ENCODE results near the gene CALML4. TPM values are rescaled to one million over a fixed set of nuclear protein-coding genes. Genes with fewer than 3 reads are reported as not detected.
A peak's percentile ranks its signal among the peaks of the same experiment; 100 is the strongest.
"Not testable (repeated sequence)": the region's sequence is repeated elsewhere in the genome, so short reads cannot be mapped to it uniquely, and the experiment has no call there.

CALML4 gene
- 0.58 and 1.7 TPM in 2 replicates for total RNA-seq (2014; rRNA removed; shearing (Covaris generic))

- DNase-seq (ENCODE audit: low spot score): no peak
Measured at GRCh38 chr15:68204776-68205557, at the start of gene CALML4. CALML4 (minus strand) TSS chr15:68205332; CDS start chr15:68205247, 85 bp downstream.

DNA sequence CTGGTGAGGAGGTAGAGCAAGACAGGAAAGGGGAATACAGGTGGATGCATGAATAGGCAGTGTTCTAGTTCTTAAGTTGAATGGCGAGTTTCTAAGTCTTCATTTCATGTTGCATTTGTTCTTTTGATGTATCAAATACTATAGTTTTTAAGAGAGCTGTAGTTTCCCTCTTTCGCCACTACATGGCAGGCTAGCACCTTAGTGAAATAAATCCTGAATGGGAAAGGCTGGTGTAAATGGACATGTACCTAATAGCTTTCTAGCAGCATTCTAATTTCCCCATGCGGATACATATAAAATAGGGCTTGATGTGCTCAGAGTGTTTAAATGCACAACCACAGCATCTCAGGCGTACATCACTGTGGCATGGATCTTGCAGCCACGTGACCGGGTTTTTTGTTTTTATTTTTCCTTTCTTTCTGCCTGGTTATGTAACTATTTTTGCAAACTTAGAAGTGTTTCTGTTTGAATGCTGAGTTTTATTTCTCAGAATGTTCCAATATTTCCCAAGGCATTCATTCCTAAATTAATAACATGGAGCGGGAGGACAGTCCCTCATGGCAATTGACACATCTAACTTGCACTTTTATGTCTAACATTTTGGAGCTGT lies 47.9 kb upstream of the CALML4 start:
- DNase-seq (ENCODE audit: low spot score): peak; percentile 78

DNA sequence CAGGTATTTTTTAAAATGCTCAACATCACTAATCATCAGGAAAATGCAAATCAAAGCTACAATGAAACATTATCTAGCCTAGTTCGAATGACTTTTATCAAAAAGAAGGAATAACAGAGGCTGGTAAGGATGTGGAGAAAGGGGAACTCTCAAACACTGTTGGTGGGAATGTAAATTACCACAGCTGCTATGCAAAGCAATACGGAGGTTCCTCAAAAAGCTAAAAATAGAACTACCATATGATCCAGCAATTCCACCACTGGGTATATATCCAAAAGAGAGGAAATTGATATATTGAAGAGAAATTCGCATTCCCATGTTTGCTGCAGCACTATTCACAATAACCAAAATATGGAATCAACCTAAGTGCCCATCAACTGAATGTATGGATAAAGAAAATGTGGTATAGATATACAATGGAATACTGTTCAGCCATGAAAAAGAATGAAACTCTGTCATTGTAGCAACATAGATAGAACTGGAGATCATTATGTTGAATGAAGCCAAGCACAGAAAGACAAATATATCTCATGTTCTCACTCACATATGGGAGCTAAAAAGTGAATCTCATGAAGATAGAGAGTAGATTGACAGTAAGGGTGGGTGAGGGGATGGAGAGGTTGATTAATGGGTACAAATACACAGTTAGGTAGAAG lies 44.1 kb upstream of the CALML4 start:
- DNase-seq (ENCODE audit: low spot score): no peak

DNA sequence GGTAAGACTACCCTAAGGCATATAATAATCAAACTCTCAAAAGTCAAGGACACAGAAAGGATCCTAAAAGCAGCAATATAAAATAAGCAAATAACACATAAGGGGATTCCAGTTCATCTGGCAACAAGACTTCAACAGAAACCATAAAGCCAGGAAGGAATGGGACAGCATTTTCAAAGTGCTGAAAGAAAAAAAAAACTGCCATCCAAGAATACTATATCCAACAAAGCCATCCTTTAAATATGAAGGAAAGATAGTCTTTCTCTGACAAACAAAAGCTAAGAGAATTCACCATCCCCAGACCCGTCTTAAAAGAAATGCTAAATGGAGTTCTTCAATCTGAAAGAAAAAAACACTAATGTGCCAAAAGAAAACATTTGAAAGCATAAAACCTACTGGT lies 39.1 kb upstream of the CALML4 start:
- no peak for DNase-seq (ENCODE audit: low spot score)

GRCh38 chr15:68241088-68241935 lies 36.2 kb upstream of the CALML4 start:
- no peak for DNase-seq (ENCODE audit: low spot score)

DNA sequence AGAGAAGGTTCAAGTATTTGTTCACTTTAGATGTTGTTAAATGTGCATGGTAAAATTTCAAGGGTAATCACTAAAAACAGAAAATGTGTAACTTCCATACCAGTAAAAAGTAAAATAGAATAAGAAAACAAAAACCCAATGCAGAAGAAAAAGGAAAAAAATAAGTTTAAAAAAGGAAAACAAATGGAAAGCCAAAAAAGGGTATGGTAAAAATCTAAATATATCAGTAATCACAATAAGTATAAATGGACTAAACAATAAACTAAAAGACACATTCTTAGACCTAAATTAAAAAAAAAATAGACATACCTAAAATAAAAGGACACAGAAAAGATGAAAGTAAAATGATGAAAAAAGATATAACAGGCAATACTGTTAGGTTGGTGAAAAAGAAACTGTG lies 33.9 kb upstream of the CALML4 start:
- no peak for DNase-seq (ENCODE audit: low spot score)

- DNase-seq (ENCODE audit: low spot score): no peak
Measured at GRCh38 chr15:68235022-68235421, 29.9 kb upstream of the CALML4 start.

- DNase-seq (ENCODE audit: low spot score): not testable (repeated sequence)
Measured at GRCh38 chr15:68234520-68234919, 29.4 kb upstream of the CALML4 start.

DNA sequence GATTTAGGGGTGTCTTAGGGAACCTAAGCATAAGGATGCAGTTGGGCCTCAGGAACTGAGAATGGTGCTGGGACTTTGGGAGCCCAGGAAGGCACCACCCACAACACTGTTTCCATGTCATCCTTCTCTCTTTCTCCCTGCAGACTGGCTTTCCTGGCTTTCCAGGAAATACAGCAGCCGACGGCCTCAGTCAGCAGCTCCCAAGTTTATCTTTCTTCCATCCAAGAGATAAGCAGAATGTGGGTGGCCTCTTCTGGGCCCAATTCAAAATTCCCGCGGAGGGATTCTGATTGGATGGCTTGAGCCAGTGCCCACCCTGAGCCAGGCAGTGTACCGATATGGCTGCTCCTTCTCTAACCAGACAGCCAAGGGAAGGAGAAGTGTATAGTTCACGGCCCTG lies 28.9 kb upstream of the CALML4 start:
- DNase-seq (ENCODE audit: low spot score): no peak

- DNase-seq (ENCODE audit: low spot score): no peak
Measured at GRCh38 chr15:68232937-68233336, 27.8 kb upstream of the CALML4 start.

- no peak for DNase-seq (ENCODE audit: low spot score)
Measured at GRCh38 chr15:68232449-68232848, 27.3 kb upstream of the CALML4 start.

DNA sequence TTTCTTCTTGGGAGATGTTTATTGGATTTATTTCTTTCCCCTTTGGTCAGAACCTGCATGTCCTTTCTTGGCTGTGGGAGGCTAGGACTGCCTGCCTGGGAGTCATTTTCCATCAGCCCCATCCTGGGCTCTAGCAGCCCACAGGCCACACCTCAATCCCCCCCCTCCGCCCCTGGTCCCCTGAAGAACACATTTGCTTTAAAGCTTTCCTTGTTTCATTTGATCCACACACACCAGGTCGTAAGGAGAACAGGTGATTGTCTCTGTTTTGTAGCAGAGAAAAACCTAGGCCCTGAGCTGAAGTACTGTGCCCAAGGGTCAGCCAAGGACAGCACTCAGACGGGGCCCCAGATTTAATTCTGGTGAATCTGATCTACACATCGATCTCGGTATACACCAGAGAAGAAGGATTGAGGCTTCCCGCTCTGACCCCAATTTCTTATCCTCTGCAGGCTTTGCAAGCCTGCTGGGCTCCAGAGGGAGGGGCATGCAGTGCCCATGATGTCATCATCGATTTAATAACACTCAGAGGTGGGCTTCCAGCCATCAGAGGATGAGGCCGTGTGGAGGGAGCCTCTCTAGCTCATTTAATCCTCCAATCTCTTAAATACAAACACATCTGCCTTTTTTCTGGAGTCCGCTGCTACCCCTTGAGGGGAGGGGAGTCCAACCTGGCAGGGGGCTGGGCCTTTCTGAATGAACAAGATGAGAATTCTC lies 26.1 kb upstream of the CALML4 start:
- DNase-seq (ENCODE audit: low spot score): no peak

- DNase-seq (ENCODE audit: low spot score): no peak
Measured at GRCh38 chr15:68230157-68231100, 25.3 kb upstream of the CALML4 start.

DNA sequence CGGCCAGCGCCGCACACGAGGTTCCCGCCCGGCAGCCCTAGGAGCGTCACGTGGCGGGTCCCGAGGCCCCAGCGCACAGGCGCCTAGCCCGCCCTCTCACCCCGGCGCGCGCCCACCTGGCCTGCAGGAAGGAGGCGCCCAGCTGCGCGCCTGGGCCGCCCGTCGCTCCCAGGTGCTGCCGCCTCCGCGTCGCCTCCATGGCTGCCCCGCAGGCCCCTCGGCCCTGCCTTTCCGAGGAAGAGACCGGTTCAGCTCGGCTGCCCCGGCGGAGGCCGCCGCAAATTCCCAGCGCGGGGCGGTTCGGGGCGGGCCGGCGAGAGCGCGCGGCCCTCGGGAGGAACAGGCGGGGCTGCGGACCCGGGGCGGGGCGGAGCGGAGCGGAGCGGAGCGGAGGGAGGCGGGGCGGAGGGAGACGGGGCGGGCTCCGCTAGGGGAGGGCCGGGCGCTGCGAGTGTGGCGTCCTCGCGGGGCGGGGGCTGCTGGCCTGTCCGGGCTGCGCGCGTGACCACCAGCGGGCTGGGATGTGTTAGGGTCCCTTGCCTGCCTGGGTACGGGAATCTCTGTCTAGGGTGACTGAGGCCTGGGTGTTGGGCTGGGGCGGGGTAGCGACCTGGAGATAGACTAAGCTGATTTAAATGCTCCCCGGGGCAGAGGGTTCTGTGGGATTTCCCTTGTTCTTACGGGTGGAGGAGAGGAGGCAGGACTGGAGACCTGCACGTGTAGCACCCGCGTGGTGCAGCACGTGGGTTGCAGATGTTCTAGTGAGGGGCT lies 24.4 kb upstream of the CALML4 start, which contains the start of gene CLN6:
Gene CLN6 (minus strand): TSS at position 343 of the 771 bp plus-strand sequence. CDS start 144 bp downstream, at position 199.
- peak; percentile 70 for DNase-seq (ENCODE audit: low spot score)

GRCh38 chr15:68228971-68229385 lies 23.8 kb upstream of the CALML4 start:
- no peak for DNase-seq (ENCODE audit: low spot score)

GRCh38 chr15:68228143-68228970 lies 23.2 kb upstream of the CALML4 start:
- DNase-seq (ENCODE audit: low spot score): no peak

- DNase-seq (ENCODE audit: low spot score): no peak
Measured at GRCh38 chr15:68227643-68228142, 22.6 kb upstream of the CALML4 start.

DNA sequence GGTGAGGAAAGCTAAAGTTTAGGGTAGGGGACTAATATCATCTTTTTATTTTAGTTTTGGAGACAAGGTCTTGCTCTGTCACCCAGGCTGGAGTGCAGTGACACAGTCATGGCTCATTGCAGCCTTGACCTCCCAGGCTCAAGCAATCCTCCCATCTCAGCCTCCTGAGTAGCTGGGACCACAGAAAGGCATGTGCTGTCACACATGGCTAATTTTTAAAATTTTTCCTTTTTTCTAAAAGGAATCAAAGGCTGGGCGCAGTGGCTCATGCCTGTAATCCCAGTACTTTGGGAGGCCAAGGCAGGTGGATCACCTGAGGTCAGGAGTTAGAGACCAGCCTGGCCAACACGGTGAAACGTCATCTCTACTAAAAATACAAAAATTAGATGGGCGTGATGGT lies 20.3 kb upstream of the CALML4 start:
- not testable (repeated sequence) for DNase-seq (ENCODE audit: low spot score)

Measured in H4 (cell line).